GM12878 (cell line): ENCODE results near the gene ASIC1. TPM values are rescaled to one million over a fixed set of nuclear protein-coding genes. Genes with fewer than 3 reads are reported as not detected.

Experiments
- ATAC-seq: fragments of 200-7000 bp; cut with Tn5 transposase; 3 replicates; pipeline ENCODE4 v1.9.1; 2020; ENCODE audit warnings: mild to moderate bottlenecking, moderate library complexity
- BruUV-seq: library from RNA; stranded (reverse); fragments of 400-500 nt; replicated peaks from 2 replicates; lab custom pipeline; 2021; lab: Mats Ljungman, UMichigan
- CTCF ChIA-PET: fragments of 300-600 bp; sonication (Branson Sonifier 250); formaldehyde crosslinking; extraction: SDS; loops from one replicate; lab custom pipeline; 2021; ENCODE audit warnings: inconsistent platforms; lab: Yijun Ruan, JAX
- POLR2A ChIA-PET: fragments of 350-600 bp; formaldehyde crosslinking; extraction: SDS; loops from one replicate; lab custom pipeline; 2021; ENCODE audit warnings: inconsistent platforms; lab: Charles Lee
- RAD21 ChIA-PET: fragments of 300-600 bp; sonication (Branson Sonifier 250); formaldehyde crosslinking; loops from one replicate; lab custom pipeline; 2023; ENCODE audit warnings: antibody characterized with exemption; ENCODE audit not compliant: unreplicated experiment; lab: Charles Lee
- SMC1A ChIA-PET: fragments of 300-600 bp; sonication (Branson Sonifier 250); formaldehyde crosslinking; loops from one replicate; lab custom pipeline; 2023; ENCODE audit not compliant: unreplicated experiment, uncharacterized antibody; lab: Charles Lee
- DNase-seq: peaks from one replicate; pipeline ENCODE4 v3.0.0-alpha.2; 2011; ENCODE audit warnings: low read depth, low spot score
- FAIRE-seq: peaks from 3 replicates; lab custom pipeline; 2011; peaks lifted over from hg19 to GRCh38; lab: Jason Lieb, UNC
- H2AFZ ChIP-seq: 2 replicates; pipeline ENCODE4 v1.6.0; 2011; ENCODE audit warnings: low read depth, low read length, control low read depth; ENCODE audit not compliant: control insufficient read depth
- H3K27ac ChIP-seq: 2 replicates; pipeline ENCODE4 v1.5.1; 2011; ENCODE audit warnings: control low read depth; ENCODE audit not compliant: control insufficient read depth, insufficient read depth
- H3K27me3 ChIP-seq, 2 experiments: replicated peaks in 1 of 2; 2 replicates each; pipeline versions ENCODE4 v1.6.0 to v1.6.1; 2011; ENCODE audit warnings: low read length in 1 of 2; ENCODE audit not compliant: control insufficient read depth in 2 of 2, insufficient read depth in 2 of 2
- H3K36me3 ChIP-seq, 2 experiments: 2 replicates each; pipeline ENCODE4 v1.5.1; 2011; ENCODE audit warnings: low read length in 1 of 2; ENCODE audit not compliant: control insufficient read depth in 2 of 2, insufficient read depth in 2 of 2
- H3K4me1 ChIP-seq: 2 replicates; pipeline ENCODE4 v1.6.1; 2011; ENCODE audit warnings: mild to moderate bottlenecking, low read length, moderate library complexity, mixed read lengths; ENCODE audit not compliant: control insufficient read depth, insufficient read depth
- H3K4me2 ChIP-seq: 2 replicates; pipeline ENCODE4 v1.6.0; 2011; ENCODE audit warnings: control low read depth; ENCODE audit not compliant: control insufficient read depth, insufficient read depth
- H3K4me3 ChIP-seq: fragments of 200-600 bp; sonication (generic); 2 replicates; pipeline ENCODE4 v1.5.1; 2016
- H3K79me2 ChIP-seq: 2 replicates; pipeline ENCODE4 v1.6.0; 2011; ENCODE audit warnings: low read length; ENCODE audit not compliant: control insufficient read depth, insufficient read depth
- H3K9ac ChIP-seq: 2 replicates; pipeline ENCODE4 v1.8.0; 2011; ENCODE audit warnings: low read length, control low read depth, mixed read lengths; ENCODE audit not compliant: control insufficient read depth, insufficient read depth
- H3K9me3 ChIP-seq: replicated peaks from 3 replicates; pipeline ENCODE4 v1.5.1; 2011; ENCODE audit warnings: mild to moderate bottlenecking, low read length; ENCODE audit not compliant: control insufficient read depth, insufficient read depth
- H4K20me1 ChIP-seq: 2 replicates; pipeline ENCODE4 v1.6.0; 2011; ENCODE audit not compliant: control insufficient read depth, insufficient read depth
- CTCF ChIP-seq, 3 experiments: IDR thresholded peaks in 2 of 3; conservative IDR thresholded peaks in 1 of 3; 2 replicates each; pipeline ENCODE4 v1.5.1; 2011; ENCODE audit warnings: low read depth in 3 of 3, low read length in 3 of 3, mild to moderate bottlenecking in 3 of 3, control low read depth in 2 of 3, moderate library complexity in 2 of 3, inconsistent platforms in 1 of 3, mixed read lengths in 1 of 3; ENCODE audit not compliant: control insufficient read depth in 2 of 3, insufficient read depth in 1 of 3; ENCODE audit errors: extremely low read depth in 1 of 3
- CUX1 ChIP-seq: IDR thresholded peaks from 2 replicates; pipeline ENCODE4 v1.6.1; 2012; ENCODE audit warnings: improper control_type of control experiment, low read depth, low read length; ENCODE audit not compliant: insufficient replicate concordance
- FOXM1 ChIP-seq: IDR thresholded peaks from 2 replicates; pipeline ENCODE4 v1.6.1; 2012; ENCODE audit warnings: low read depth, mild to moderate bottlenecking, inconsistent platforms, low read length, moderate library complexity
- MLLT1 ChIP-seq: fragments of 450-650 bp; IDR thresholded peaks from 2 replicates; pipeline ENCODE4 v1.6.1; 2016; ENCODE audit warnings: mild to moderate bottlenecking
- RFX5 ChIP-seq: IDR thresholded peaks from 2 replicates; pipeline ENCODE4 v1.6.1; 2011; ENCODE audit warnings: low read depth, low read length, improper control_type of control experiment
- SKIL ChIP-seq: fragments of 450-650 bp; IDR thresholded peaks from 2 replicates; pipeline ENCODE4 v1.6.1; 2017; ENCODE audit warnings: mild to moderate bottlenecking, low read depth, inconsistent platforms; ENCODE audit not compliant: poor library complexity, severe bottlenecking
- USF1 ChIP-seq: IDR thresholded peaks from 2 replicates; pipeline ENCODE4 v1.6.1; 2011; ENCODE audit warnings: borderline replicate concordance, low read depth, mild to moderate bottlenecking, moderate library complexity, mixed read lengths, low read length; ENCODE audit not compliant: insufficient read depth; ENCODE audit errors: extremely low read length
- WGBS: methylation state at CpG from one replicate; pipeline ENCODE4 v1.1.6; 2016; ENCODE audit warnings: low lambda C conversion rate; ENCODE audit not compliant: insufficient replicate concordance, insufficient coverage; ENCODE audit errors: missing lambda C conversion rate; 5-methylcytosine and 5-hydroxymethylcytosine counted together
- in situ Hi-C: fragments of 300-500 bp; cut with MboI; formaldehyde crosslinking; loops from 9 replicates; pipeline ENCODE4 v1.14.3; 2018; ENCODE audit warnings: mixed read lengths
- intact Hi-C: fragments of 100-400 bp; cut with micrococcal nuclease; formaldehyde crosslinking; loops from one replicate; pipeline ENCODE4 v1.14.2; 2022; ENCODE audit not compliant: unreplicated experiment
- polyA plus RNA-seq, 11 experiments: library from polyadenylated mRNA; depleted of rRNA in 4 of 11; unstranded in 6 of 11; stranded (reverse) in 5 of 11; fragments of >200 nt; fragmentation: Nextera tagmentation in 4 of 11; fragmentation: Illumina TruSeq in 1 of 11; extraction: Ambion mirVana in 4 of 11; extraction: Trizol in 1 of 11; gene quantifications; 1 replicate in 1 of 11; 2 replicates in 10 of 11; pipeline versions ENCODE4 v1.2.1 to v1.2.3, GENCODE V29; 2011 to 2016; ENCODE audit warnings: inconsistent platforms in 2 of 11, missing spikeins in 2 of 11, low read depth in 1 of 11
- total RNA-seq, 4 experiments: library from RNA; depleted of rRNA in 3 of 4; stranded (reverse); fragments of >200 nt in 3 of 4; fragmentation: Illumina TruSeq in 1 of 4; extraction: Trizol in 1 of 4; gene quantifications; 2 replicates each; pipeline versions ENCODE4 v1.2.1 to v1.2.3, GENCODE V29; 2013 to 2021

Gene ASIC1
- total and polyA plus RNA-seq, 10 of the 15 experiments (the other 5 are each of a cell fraction or from before 2014, with no cell fraction given) = 0.02 to 0.28 (median 0.21) TPM; not detected in 4

- WGBS = under 1% methylated on average over 17 of the region's 17 CpGs
- BruUV-seq = no TSS peak
- H3K9ac ChIP-seq = no peak overlapping the region
- no peaks in the 10 kb centered on the region for H3K79me2 ChIP-seq
- H3K4me2 ChIP-seq = no peak overlapping the region
- intact Hi-C loops = loop anchor here (1.0 to 10.0 kb wide), 3 partner anchors 17 to 191 kb away; no protein-coding TSS in a partner anchor
- no peaks in the 10 kb centered on the region for H3K9me3 ChIP-seq
- H4K20me1 ChIP-seq = no peaks in the 10 kb centered on the region
- ChIA-PET CTCF (interaction anchor here (0.6 to 5.0 kb wide), 27 partner anchors 9 to 436 kb away, joined by 3 to 73 read pairs (median 4); partner anchors contain the start of gene RACGAP1), POLR2A (interaction anchor here (0.6 kb wide), 1 partner anchor 41 kb away, joined by 3 read pairs; no protein-coding TSS in a partner anchor), SMC1A (interaction anchor here (0.9 to 3.3 kb wide), 9 partner anchors 9 to 233 kb away, joined by 3 to 25 read pairs (median 3); no protein-coding TSS in a partner anchor), RAD21 (interaction anchor here (0.7 to 4.1 kb wide), 7 partner anchors 9 to 123 kb away, joined by 3 to 31 read pairs (median 4); partner anchors contain the start of gene RACGAP1)
- peak overlapping the region; percentile 41 for H2AFZ ChIP-seq
- H3K27ac ChIP-seq = no peak overlapping the region
- DNase-seq (no peak), ATAC-seq (peak; percentile 84), FAIRE-seq (peak; percentile 18)
- no peaks in the 10 kb centered on the region for H3K36me3 ChIP-seq
- H3K27me3 ChIP-seq = peaks cover 12 to 21% of the 10 kb centered on the region in 2 experiments; a peak in 3 of 4 replicates
- in situ Hi-C loops = no loop called here
- no peak overlapping the region for H3K4me3 ChIP-seq
- H3K4me1 ChIP-seq = 0 out of 2 replicates have a peak, but pooled peaks cover 4% of the 10 kb centered on the region
- TF ChIP-seq SKIL = peak; percentile 46
- no peak for TF ChIP-seq RFX5
- no peak for TF ChIP-seq MLLT1
- TF ChIP-seq CUX1 = no peak
- TF ChIP-seq USF1 = peak; percentile 24
- no peak for TF ChIP-seq FOXM1
- peak; percentile 81 to 98 (median 96) for TF ChIP-seq CTCF (IDR thresholded peaks at IDR 0.05 in 2 of 3, conservative IDR thresholded peaks at IDR 0.05 in 1 of 3; ENCODE audit: control insufficient read depth in 2 of 3, extremely low read depth in 1 of 3, insufficient read depth in 1 of 3, low read depth in 3 of 3, low read length in 3 of 3)
Observed at GRCh38 chr12:50055831-50056638, 1.4 kb upstream of the ASIC1 start.
